ENCODE data around the gene MRPS31.

GRCh38 chr13:40756042-40756441, 14.9 kb downstream of the MRPS31 start:
- TF ChIP-seq GATA2 (IDR thresholded peaks at IDR 0.05; ENCODE audit: low read depth, low read length), result no peak
- TF ChIP-seq GATA3 (IDR thresholded peaks at IDR 0.05; ENCODE audit: low read depth, low read length), result no peak
